GM23338 (cell line): ENCODE results near the gene RFC5.

Experiments used
- CREB1 ChIP-seq: fragments of 250-450 bp; sonication (Bioruptor Pico); IDR thresholded peaks from 2 replicates; pipeline ENCODE4 v1.5.0; 2020; ENCODE audit warnings: low read depth, mild to moderate bottlenecking, moderate library complexity
- EZH2 ChIP-seq: fragments of 200-600 bp; sonication (generic); IDR thresholded peaks from one replicate; pipeline ENCODE4 v1.8.0; 2017; ENCODE audit warnings: antibody characterized with exemption, mild to moderate bottlenecking, low read depth; ENCODE audit not compliant: unreplicated experiment
- EZH2phosphoT487 ChIP-seq: fragments of 200-600 bp; sonication (generic); IDR thresholded peaks from one replicate; pipeline ENCODE4 v1.8.1; 2018; ENCODE audit warnings: antibody characterized with exemption; ENCODE audit not compliant: unreplicated experiment
- JUNB ChIP-seq: IDR thresholded peaks from one replicate; pipeline ENCODE4 v1.6.1; 2016; ENCODE audit warnings: antibody characterized with exemption; ENCODE audit not compliant: unreplicated experiment
- NANOG ChIP-seq: IDR thresholded peaks from 2 replicates; pipeline ENCODE4 v1.6.1; 2016; ENCODE audit warnings: antibody characterized with exemption, borderline replicate concordance
- POLR2AphosphoS5 ChIP-seq: IDR thresholded peaks from 2 replicates; pipeline ENCODE4 v1.6.1; 2016; ENCODE audit warnings: antibody characterized with exemption, low read depth
- ZNF331 ChIP-seq: fragments of 250-450 bp; sonication (Bioruptor Pico); IDR thresholded peaks from 2 replicates; pipeline ENCODE4 v1.5.0; 2020; ENCODE audit warnings: low read depth, mild to moderate bottlenecking, moderate library complexity
- TF ChIP-seq, protein P1 (sequence below), 2 experiments: fragments of 200-600 bp in 1 of 2; sonication (generic) in 1 of 2; conservative IDR thresholded peaks; 2 replicates each; pipeline versions ENCODE4 v1.5.1 to v1.6.1; 2016 to 2017; ENCODE audit warnings: antibody characterized with exemption in 2 of 2, low read depth in 2 of 2, mild to moderate bottlenecking in 2 of 2, moderate library complexity in 1 of 2
- TF ChIP-seq, protein P2 (sequence below): IDR thresholded peaks from one replicate; pipeline ENCODE4 v1.6.1; 2018; ENCODE audit warnings: antibody characterized with exemption; ENCODE audit not compliant: unreplicated experiment
- TF ChIP-seq, protein P3 (sequence below): IDR thresholded peaks from 2 replicates; pipeline ENCODE4 v1.6.1; 2016; ENCODE audit warnings: antibody characterized with exemption
- TF ChIP-seq, protein P4 (sequence below): fragments of 250-450 bp; sonication (Bioruptor Pico); IDR thresholded peaks from 2 replicates; pipeline ENCODE4 v1.5.0; 2020; ENCODE audit warnings: mild to moderate bottlenecking, moderate library complexity

DNA sequence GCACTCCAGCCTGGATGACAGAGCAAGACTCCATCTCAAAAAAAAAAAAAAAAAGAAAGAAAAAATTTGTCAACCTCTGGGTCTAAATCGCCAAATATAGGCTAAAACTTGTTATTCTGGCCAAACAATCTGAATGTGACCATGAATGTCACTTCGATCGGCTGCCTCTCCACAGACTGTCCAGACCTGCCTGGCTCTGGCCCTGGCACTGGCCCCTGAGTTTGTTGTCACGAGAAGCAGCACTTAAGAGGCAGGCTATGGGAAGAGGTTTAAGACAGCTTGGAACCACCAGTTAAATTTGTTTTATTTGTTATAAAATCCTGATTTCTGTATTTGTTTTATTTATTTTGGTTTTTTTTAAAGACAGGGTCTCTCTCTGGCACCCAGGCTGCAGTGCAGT lies 29.9 kb downstream of the RFC5 start:
- TF ChIP-seq, protein P1, sequence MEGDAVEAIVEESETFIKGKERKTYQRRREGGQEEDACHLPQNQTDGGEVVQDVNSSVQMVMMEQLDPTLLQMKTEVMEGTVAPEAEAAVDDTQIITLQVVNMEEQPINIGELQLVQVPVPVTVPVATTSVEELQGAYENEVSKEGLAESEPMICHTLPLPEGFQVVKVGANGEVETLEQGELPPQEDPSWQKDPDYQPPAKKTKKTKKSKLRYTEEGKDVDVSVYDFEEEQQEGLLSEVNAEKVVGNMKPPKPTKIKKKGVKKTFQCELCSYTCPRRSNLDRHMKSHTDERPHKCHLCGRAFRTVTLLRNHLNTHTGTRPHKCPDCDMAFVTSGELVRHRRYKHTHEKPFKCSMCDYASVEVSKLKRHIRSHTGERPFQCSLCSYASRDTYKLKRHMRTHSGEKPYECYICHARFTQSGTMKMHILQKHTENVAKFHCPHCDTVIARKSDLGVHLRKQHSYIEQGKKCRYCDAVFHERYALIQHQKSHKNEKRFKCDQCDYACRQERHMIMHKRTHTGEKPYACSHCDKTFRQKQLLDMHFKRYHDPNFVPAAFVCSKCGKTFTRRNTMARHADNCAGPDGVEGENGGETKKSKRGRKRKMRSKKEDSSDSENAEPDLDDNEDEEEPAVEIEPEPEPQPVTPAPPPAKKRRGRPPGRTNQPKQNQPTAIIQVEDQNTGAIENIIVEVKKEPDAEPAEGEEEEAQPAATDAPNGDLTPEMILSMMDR (conservative IDR thresholded peaks at IDR 0.05; ENCODE audit: low read depth in 2 of 2): no peak
- TF ChIP-seq EZH2 (no peak), JUNB (no peak), CREB1 (CRISPR knock-in tag) (no peak), POLR2AphosphoS5 (no peak), EZH2phosphoT487 (no peak), NANOG (no peak), ZNF331 (CRISPR knock-in tag) (no peak)
- TF ChIP-seq, protein P2, sequence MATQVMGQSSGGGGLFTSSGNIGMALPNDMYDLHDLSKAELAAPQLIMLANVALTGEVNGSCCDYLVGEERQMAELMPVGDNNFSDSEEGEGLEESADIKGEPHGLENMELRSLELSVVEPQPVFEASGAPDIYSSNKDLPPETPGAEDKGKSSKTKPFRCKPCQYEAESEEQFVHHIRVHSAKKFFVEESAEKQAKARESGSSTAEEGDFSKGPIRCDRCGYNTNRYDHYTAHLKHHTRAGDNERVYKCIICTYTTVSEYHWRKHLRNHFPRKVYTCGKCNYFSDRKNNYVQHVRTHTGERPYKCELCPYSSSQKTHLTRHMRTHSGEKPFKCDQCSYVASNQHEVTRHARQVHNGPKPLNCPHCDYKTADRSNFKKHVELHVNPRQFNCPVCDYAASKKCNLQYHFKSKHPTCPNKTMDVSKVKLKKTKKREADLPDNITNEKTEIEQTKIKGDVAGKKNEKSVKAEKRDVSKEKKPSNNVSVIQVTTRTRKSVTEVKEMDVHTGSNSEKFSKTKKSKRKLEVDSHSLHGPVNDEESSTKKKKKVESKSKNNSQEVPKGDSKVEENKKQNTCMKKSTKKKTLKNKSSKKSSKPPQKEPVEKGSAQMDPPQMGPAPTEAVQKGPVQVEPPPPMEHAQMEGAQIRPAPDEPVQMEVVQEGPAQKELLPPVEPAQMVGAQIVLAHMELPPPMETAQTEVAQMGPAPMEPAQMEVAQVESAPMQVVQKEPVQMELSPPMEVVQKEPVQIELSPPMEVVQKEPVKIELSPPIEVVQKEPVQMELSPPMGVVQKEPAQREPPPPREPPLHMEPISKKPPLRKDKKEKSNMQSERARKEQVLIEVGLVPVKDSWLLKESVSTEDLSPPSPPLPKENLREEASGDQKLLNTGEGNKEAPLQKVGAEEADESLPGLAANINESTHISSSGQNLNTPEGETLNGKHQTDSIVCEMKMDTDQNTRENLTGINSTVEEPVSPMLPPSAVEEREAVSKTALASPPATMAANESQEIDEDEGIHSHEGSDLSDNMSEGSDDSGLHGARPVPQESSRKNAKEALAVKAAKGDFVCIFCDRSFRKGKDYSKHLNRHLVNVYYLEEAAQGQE: no peak
- TF ChIP-seq, protein P3, sequence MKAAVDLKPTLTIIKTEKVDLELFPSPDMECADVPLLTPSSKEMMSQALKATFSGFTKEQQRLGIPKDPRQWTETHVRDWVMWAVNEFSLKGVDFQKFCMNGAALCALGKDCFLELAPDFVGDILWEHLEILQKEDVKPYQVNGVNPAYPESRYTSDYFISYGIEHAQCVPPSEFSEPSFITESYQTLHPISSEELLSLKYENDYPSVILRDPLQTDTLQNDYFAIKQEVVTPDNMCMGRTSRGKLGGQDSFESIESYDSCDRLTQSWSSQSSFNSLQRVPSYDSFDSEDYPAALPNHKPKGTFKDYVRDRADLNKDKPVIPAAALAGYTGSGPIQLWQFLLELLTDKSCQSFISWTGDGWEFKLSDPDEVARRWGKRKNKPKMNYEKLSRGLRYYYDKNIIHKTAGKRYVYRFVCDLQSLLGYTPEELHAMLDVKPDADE: no peak
- TF ChIP-seq, protein P4, sequence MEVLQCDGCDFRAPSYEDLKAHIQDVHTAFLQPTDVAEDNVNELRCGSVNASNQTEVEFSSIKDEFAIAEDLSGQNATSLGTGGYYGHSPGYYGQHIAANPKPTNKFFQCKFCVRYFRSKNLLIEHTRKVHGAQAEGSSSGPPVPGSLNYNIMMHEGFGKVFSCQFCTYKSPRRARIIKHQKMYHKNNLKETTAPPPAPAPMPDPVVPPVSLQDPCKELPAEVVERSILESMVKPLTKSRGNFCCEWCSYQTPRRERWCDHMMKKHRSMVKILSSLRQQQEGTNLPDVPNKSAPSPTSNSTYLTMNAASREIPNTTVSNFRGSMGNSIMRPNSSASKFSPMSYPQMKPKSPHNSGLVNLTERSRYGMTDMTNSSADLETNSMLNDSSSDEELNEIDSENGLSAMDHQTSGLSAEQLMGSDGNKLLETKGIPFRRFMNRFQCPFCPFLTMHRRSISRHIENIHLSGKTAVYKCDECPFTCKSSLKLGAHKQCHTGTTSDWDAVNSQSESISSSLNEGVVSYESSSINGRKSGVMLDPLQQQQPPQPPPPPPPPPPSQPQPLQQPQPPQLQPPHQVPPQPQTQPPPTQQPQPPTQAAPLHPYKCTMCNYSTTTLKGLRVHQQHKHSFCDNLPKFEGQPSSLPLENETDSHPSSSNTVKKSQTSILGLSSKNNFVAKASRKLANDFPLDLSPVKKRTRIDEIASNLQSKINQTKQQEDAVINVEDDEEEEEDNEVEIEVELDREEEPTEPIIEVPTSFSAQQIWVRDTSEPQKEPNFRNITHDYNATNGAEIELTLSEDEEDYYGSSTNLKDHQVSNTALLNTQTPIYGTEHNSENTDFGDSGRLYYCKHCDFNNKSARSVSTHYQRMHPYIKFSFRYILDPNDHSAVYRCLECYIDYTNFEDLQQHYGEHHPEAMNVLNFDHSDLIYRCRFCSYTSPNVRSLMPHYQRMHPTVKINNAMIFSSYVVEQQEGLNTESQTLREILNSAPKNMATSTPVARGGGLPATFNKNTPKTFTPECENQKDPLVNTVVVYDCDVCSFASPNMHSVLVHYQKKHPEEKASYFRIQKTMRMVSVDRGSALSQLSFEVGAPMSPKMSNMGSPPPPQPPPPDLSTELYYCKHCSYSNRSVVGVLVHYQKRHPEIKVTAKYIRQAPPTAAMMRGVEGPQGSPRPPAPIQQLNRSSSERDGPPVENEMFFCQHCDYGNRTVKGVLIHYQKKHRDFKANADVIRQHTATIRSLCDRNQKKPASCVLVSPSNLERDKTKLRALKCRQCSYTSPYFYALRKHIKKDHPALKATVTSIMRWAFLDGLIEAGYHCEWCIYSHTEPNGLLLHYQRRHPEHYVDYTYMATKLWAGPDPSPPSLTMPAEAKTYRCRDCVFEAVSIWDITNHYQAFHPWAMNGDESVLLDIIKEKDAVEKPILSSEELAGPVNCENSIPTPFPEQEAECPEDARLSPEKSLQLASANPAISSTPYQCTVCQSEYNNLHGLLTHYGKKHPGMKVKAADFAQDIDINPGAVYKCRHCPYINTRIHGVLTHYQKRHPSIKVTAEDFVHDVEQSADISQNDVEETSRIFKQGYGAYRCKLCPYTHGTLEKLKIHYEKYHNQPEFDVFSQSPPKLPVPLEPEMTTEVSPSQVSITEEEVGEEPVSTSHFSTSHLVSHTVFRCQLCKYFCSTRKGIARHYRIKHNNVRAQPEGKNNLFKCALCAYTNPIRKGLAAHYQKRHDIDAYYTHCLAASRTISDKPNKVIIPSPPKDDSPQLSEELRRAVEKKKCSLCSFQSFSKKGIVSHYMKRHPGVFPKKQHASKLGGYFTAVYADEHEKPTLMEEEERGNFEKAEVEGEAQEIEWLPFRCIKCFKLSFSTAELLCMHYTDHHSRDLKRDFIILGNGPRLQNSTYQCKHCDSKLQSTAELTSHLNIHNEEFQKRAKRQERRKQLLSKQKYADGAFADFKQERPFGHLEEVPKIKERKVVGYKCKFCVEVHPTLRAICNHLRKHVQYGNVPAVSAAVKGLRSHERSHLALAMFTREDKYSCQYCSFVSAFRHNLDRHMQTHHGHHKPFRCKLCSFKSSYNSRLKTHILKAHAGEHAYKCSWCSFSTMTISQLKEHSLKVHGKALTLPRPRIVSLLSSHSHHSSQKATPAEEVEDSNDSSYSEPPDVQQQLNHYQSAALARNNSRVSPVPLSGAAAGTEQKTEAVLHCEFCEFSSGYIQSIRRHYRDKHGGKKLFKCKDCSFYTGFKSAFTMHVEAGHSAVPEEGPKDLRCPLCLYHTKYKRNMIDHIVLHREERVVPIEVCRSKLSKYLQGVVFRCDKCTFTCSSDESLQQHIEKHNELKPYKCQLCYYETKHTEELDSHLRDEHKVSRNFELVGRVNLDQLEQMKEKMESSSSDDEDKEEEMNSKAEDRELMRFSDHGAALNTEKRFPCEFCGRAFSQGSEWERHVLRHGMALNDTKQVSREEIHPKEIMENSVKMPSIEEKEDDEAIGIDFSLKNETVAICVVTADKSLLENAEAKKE (CRISPR knock-in tag): no peak
